Measurements from ENCODE around the gene ERC2. TPM values are rescaled to one million over a fixed set of nuclear protein-coding genes. Genes with fewer than 3 reads are reported as not detected.

Gene ERC2
- total RNA-seq, 4 donors from 2014 or later = 0.81 to 2.9 (median 1.6) TPM

- H3K9me3 ChIP-seq = no peaks in the 10 kb centered on the region
- H3K36me3 ChIP-seq = no peaks in the 10 kb centered on the region
- ATAC-seq = no peak
- H3K27ac ChIP-seq = peak overlapping the region in 3 of 4 donors; percentile 5 to 37 (median 18)
- H3K4me1 ChIP-seq = peaks cover 0 to 27% (median 0%) of the 10 kb centered on the region in 3 donors
- TF ChIP-seq EP300 (IDR thresholded peaks at IDR 0.05) (no peak), POLR2AphosphoS5 (IDR thresholded peaks at IDR 0.05) (no peak), POLR2A (IDR thresholded peaks at IDR 0.05) (no peak), CTCF (IDR thresholded peaks at IDR 0.05) (no peak)
- WGBS, 2 donors (ENCODE audit: low coverage in 1 of 2) = 33 to 48% methylated on average over 2 to 6 of the region's 6 CpGs
- H3K4me3 ChIP-seq = no peak overlapping the region
- no peaks in the 10 kb centered on the region for H3K27me3 ChIP-seq
These were observed 903.5 kb downstream of the ERC2 start for GRCh38 chr3:55564726-55565125.

- no peaks in the 10 kb centered on the region for H3K36me3 ChIP-seq
- ATAC-seq = no peak
- no peaks in the 10 kb centered on the region for H3K27me3 ChIP-seq
- peaks cover 0 to 27% (median 0%) of the 10 kb centered on the region in 3 donors for H3K4me1 ChIP-seq
- no peaks in the 10 kb centered on the region for H3K9me3 ChIP-seq
- 17 to 29% methylated on average over 1 of the region's 1 CpG for WGBS, 2 donors (ENCODE audit: low coverage in 1 of 2)
- H3K4me3 ChIP-seq = no peak overlapping the region
- no peak overlapping the region for H3K27ac ChIP-seq
- TF ChIP-seq EP300 (IDR thresholded peaks at IDR 0.05) (no peak), POLR2A (IDR thresholded peaks at IDR 0.05) (no peak), CTCF (IDR thresholded peaks at IDR 0.05) (no peak), POLR2AphosphoS5 (IDR thresholded peaks at IDR 0.05) (no peak)
These were observed 905.6 kb downstream of the ERC2 start for GRCh38 chr3:55562700-55563099.

GRCh38 chr3:55559500-55560423 is 908.5 kb downstream of the ERC2 start:
- WGBS, 2 donors (ENCODE audit: low coverage in 1 of 2) = 75% methylated on average over 4 of the region's 7 CpGs; no CpG with 5 or more reads in 1 of the 2 donors
- TF ChIP-seq POLR2AphosphoS5 (IDR thresholded peaks at IDR 0.05) = no peak
- Histone ChIP-seq H3K27ac (no peak overlapping the region), H3K36me3 (no peaks in the 10 kb centered on the region), H3K9me3 (no peaks in the 10 kb centered on the region), H3K27me3 (no peaks in the 10 kb centered on the region), H3K4me1 (peaks cover 2 to 29% (median 3%) of the 10 kb centered on the region in 3 donors), H3K4me3 (no peak overlapping the region)
- no peak for ATAC-seq

- ATAC-seq = no peak
- 71 to 91% methylated on average over 1 of the region's 1 CpG for WGBS, 2 donors (ENCODE audit: low coverage in 1 of 2)
- Histone ChIP-seq H3K9me3 (no peaks in the 10 kb centered on the region), H3K27me3 (no peaks in the 10 kb centered on the region), H3K36me3 (no peaks in the 10 kb centered on the region), H3K27ac (no peak overlapping the region), H3K4me1 (peaks cover 2 to 18% (median 3%) of the 10 kb centered on the region in 3 donors), H3K4me3 (no peak overlapping the region)
- TF ChIP-seq EP300 (IDR thresholded peaks at IDR 0.05) (no peak), CTCF (IDR thresholded peaks at IDR 0.05) (no peak), POLR2AphosphoS5 (IDR thresholded peaks at IDR 0.05) (no peak), POLR2A (IDR thresholded peaks at IDR 0.05) (no peak)
These were observed 910.0 kb downstream of the ERC2 start for GRCh38 chr3:55558316-55558715.

GRCh38 chr3:55557549-55557948 is 910.7 kb downstream of the ERC2 start:
- H3K4me3 ChIP-seq = no peak overlapping the region
- peaks cover 2 to 17% (median 3%) of the 10 kb centered on the region in 3 donors for H3K4me1 ChIP-seq
- WGBS, 2 donors (ENCODE audit: low coverage in 1 of 2) = 100% methylated on average over 1 of the region's 1 CpG
- no peak for TF ChIP-seq CTCF (IDR thresholded peaks at IDR 0.05)
- no peak for TF ChIP-seq POLR2A (IDR thresholded peaks at IDR 0.05)
- no peak for TF ChIP-seq EP300 (IDR thresholded peaks at IDR 0.05)
- TF ChIP-seq POLR2AphosphoS5 (IDR thresholded peaks at IDR 0.05) = no peak
- H3K27ac ChIP-seq = no peak overlapping the region
- no peaks in the 10 kb centered on the region for H3K9me3 ChIP-seq
- no peaks in the 10 kb centered on the region for H3K27me3 ChIP-seq
- no peak for ATAC-seq
- no peaks in the 10 kb centered on the region for H3K36me3 ChIP-seq
